ENCODE data around the gene SLAIN1.

GRCh38 chr13:77741597-77741972 lies 44.1 kb downstream of the SLAIN1 start:
- TF ChIP-seq POLR2AphosphoS5 (IDR thresholded peaks at IDR 0.05; ENCODE audit: low read depth, low read length) (no peak), SIN3A (IDR thresholded peaks at IDR 0.05; ENCODE audit: borderline replicate concordance, insufficient read depth, low read length) (no peak)

Measured in PFSK-1 (cell line).